ENCODE measurements around the gene POLR1G. TPM values are rescaled to one million over a fixed set of nuclear protein-coding genes. Genes with fewer than 3 reads are reported as not detected.

Gene POLR1G
- total and polyA plus RNA-seq, 10 donors, result 2.1 to 4.3 (median 3.1) TPM

GRCh38 chr19:45419396-45419795 is 13.0 kb downstream of the POLR1G start:
- DNase-seq, result peak; percentile 86
- H3K4me3 ChIP-seq, result peak overlapping the region in 1 of 8 donors; percentile 32
- intact Hi-C loops (cut with DNase I; ENCODE audit: low total_unique reads), result no loop called here
- WGBS, 5 donors, result 3 to 14% (median 9%) methylated on average over 3 to 4 of the region's 4 CpGs
- no peaks in the 10 kb centered on the region for H3K9me3 ChIP-seq
- peaks cover 15 to 64% (median 49%) of the 10 kb centered on the region in 6 donors for H3K4me1 ChIP-seq
- H3K36me3 ChIP-seq, result peaks cover 0 to 83% (median 37%) of the 10 kb centered on the region in 6 donors
- H3K27ac ChIP-seq, result peak overlapping the region in 6 of 8 donors; percentile 29 to 81 (median 68)
- H3K27me3 ChIP-seq (replicated peaks in 1 of 7), result no peaks in the 10 kb centered on the region
- peak; percentile 46 to 67 (median 54) for TF ChIP-seq POLR2AphosphoS5 (IDR thresholded peaks at IDR 0.05)
- no peak for TF ChIP-seq POLR2A (IDR thresholded peaks at IDR 0.05)
- TF ChIP-seq, protein P1, sequence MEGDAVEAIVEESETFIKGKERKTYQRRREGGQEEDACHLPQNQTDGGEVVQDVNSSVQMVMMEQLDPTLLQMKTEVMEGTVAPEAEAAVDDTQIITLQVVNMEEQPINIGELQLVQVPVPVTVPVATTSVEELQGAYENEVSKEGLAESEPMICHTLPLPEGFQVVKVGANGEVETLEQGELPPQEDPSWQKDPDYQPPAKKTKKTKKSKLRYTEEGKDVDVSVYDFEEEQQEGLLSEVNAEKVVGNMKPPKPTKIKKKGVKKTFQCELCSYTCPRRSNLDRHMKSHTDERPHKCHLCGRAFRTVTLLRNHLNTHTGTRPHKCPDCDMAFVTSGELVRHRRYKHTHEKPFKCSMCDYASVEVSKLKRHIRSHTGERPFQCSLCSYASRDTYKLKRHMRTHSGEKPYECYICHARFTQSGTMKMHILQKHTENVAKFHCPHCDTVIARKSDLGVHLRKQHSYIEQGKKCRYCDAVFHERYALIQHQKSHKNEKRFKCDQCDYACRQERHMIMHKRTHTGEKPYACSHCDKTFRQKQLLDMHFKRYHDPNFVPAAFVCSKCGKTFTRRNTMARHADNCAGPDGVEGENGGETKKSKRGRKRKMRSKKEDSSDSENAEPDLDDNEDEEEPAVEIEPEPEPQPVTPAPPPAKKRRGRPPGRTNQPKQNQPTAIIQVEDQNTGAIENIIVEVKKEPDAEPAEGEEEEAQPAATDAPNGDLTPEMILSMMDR (IDR thresholded peaks at IDR 0.05 in 8 of 11, conservative IDR thresholded peaks at IDR 0.05 in 3 of 11), result no peak

GRCh38 chr19:45419895-45420294 is 13.5 kb downstream of the POLR1G start:
- Histone ChIP-seq H3K4me1 (peaks cover 20 to 69% (median 54%) of the 10 kb centered on the region in 6 donors), H3K27ac (peak overlapping the region in 5 of 8 donors; percentile 63 to 81 (median 69)), H3K36me3 (peaks cover 0 to 78% (median 33%) of the 10 kb centered on the region in 6 donors), H3K27me3 (replicated peaks in 1 of 7) (no peaks in the 10 kb centered on the region), H3K4me3 (peak overlapping the region in 1 of 8 donors; percentile 32), H3K9me3 (no peaks in the 10 kb centered on the region)
- DNase-seq, result no peak
- TF ChIP-seq POLR2A (IDR thresholded peaks at IDR 0.05) (no peak), POLR2AphosphoS5 (IDR thresholded peaks at IDR 0.05) (no peak)
- TF ChIP-seq, protein P1 (IDR thresholded peaks at IDR 0.05 in 8 of 11, conservative IDR thresholded peaks at IDR 0.05 in 3 of 11), result no peak
- intact Hi-C loops (cut with DNase I; ENCODE audit: low total_unique reads), result no loop called here
- 17 to 65% (median 31%) methylated on average over 1 to 3 of the region's 3 CpGs for WGBS, 5 donors

DNA sequence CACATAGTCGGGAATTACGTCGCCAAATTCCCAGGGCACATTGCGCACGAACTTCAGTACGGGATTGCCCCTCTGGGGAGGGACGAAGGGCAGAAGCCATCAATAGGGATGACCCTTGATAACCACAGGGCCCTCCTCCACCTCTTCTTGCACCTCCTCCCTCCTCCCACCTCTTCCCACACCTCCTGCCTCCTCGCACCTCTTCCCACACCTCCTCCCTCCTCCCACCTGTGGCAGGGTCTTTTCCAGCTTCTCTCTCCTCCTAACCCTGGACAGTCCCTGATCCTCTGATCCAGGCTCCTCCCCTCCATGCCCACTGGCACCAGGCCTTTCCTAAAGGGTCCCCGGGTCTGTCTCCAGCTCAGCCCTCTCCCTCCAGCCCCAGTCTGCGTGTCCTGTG is 13.9 kb downstream of the POLR1G start:
- H3K36me3 ChIP-seq, result peaks cover 0 to 73% (median 33%) of the 10 kb centered on the region in 6 donors
- TF ChIP-seq POLR2AphosphoS5 (IDR thresholded peaks at IDR 0.05), result no peak
- TF ChIP-seq, protein P1 (IDR thresholded peaks at IDR 0.05 in 8 of 11, conservative IDR thresholded peaks at IDR 0.05 in 3 of 11), result no peak
- intact Hi-C loops (cut with DNase I; ENCODE audit: low total_unique reads), result no loop called here
- DNase-seq, result no peak
- no peaks in the 10 kb centered on the region for H3K9me3 ChIP-seq
- no peak overlapping the region for H3K4me3 ChIP-seq
- peaks cover 20 to 74% (median 58%) of the 10 kb centered on the region in 6 donors for H3K4me1 ChIP-seq
- WGBS, 5 donors, result 86 to 90% (median 89%) methylated on average over 10 of the region's 10 CpGs
- peak overlapping the region in 3 of 8 donors; percentile 68 to 81 (median 77) for H3K27ac ChIP-seq
- H3K27me3 ChIP-seq (replicated peaks in 1 of 7), result no peaks in the 10 kb centered on the region

DNA sequence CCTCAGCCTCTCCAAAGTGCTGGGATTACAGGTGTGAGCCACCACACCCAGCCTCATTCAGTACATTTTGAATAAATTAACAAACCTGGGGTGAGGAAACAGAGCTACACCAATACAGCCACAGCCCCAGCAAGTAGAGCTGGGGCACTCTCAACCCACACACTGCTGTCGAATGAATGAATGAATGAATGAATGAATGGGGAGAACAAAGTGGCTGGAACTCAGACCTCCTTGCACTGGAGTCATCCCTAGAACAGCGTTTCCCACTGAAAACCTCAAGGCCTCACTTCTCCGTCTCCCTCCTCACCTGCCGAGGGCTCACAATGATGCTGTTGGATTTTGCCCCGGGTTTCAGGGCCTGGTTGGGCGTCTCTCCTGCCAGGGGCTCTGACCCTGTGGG is 14.4 kb downstream of the POLR1G start:
- H3K4me1 ChIP-seq, result peaks cover 20 to 79% (median 61%) of the 10 kb centered on the region in 6 donors
- 84 to 93% (median 92%) methylated on average over 6 of the region's 6 CpGs for WGBS, 5 donors
- no peaks in the 10 kb centered on the region for H3K27me3 ChIP-seq (replicated peaks in 1 of 7)
- no peaks in the 10 kb centered on the region for H3K9me3 ChIP-seq
- H3K36me3 ChIP-seq, result peaks cover 0 to 68% (median 31%) of the 10 kb centered on the region in 6 donors
- DNase-seq, result no peak
- no peak overlapping the region for H3K4me3 ChIP-seq
- intact Hi-C loops (cut with DNase I; ENCODE audit: low total_unique reads), result no loop called here
- H3K27ac ChIP-seq, result peak overlapping the region in 1 of 8 donors; percentile 81
- TF ChIP-seq, protein P1 (IDR thresholded peaks at IDR 0.05 in 8 of 11, conservative IDR thresholded peaks at IDR 0.05 in 3 of 11), result no peak
- TF ChIP-seq POLR2AphosphoS5 (IDR thresholded peaks at IDR 0.05) (no peak), POLR2A (IDR thresholded peaks at IDR 0.05) (no peak)

All from spleen (tissue), 11 donors.